HG02970 (cell line): ENCODE data around the gene TAS2R40.

Experiments used
- ATAC-seq: cut with Tn5 transposase; IDR thresholded peaks from one replicate; pipeline ENCODE4 v1.9.1; 2021; ENCODE audit warnings: mild to moderate bottlenecking, moderate library complexity, moderate number of reproducible peaks; ENCODE audit not compliant: unreplicated experiment, low FRiP score

Gene TAS2R40

GRCh38 chr7:143222782-143223181, 945 bp downstream of the TAS2R40 start:
- ATAC-seq, result no peak

- ATAC-seq, result no peak
These were observed 1.9 kb downstream of the TAS2R40 start for GRCh38 chr7:143223784-143224183.

GRCh38 chr7:143225047-143225446, 3.2 kb downstream of the TAS2R40 start:
- no peak for ATAC-seq

GRCh38 chr7:143227806-143228205, 6.0 kb downstream of the TAS2R40 start:
- ATAC-seq, result no peak

- no peak for ATAC-seq
These were observed 7.4 kb downstream of the TAS2R40 start for GRCh38 chr7:143229054-143229790.

GRCh38 chr7:143230602-143231457, 9.0 kb downstream of the TAS2R40 start:
- no peak for ATAC-seq

- no peak for ATAC-seq
These were observed 12.1 kb downstream of the TAS2R40 start for GRCh38 chr7:143233816-143234532.

DNA sequence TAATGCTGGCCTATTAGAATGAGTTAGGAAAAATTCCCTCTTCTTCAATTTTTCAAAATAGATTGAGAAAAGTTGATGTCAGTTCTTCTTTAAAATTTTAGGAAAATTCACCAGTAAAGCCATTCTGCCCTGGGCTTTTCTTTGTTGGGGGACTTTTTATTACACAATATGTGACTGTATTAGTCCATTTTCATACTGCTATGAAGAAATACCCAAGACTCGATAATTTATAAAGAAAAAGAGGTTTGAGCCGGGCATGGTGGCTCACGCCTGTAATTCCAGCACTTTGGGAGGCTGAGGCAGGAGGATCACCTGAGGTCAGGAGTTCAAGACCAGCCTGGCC, 12.7 kb downstream of the TAS2R40 start:
- no peak for ATAC-seq

- ATAC-seq, result no peak
These were observed 13.7 kb downstream of the TAS2R40 start for GRCh38 chr7:143235561-143235960.

GRCh38 chr7:143236408-143236990, 14.7 kb downstream of the TAS2R40 start:
- ATAC-seq, result no peak

DNA sequence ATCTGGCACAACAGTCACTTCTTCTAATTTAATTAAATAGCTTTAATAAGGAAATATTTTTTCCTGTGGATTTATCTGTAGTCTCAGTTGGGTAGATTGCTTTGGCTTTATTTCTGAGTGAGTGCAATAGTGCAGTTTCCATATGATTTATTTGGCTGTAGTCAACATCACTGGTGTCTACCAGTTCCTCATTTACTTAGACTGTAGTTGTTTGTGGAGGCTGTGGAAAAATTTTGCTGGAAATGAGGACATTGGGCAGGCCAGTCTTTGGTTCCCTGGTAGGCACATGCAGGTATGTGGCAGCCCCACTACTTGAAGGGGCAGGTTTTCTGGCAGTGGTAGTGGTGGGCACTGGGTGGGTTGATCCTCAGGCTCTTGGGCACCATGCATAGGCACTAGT, 15.5 kb downstream of the TAS2R40 start:
- ATAC-seq, result no peak

- no peak for ATAC-seq
These were observed 16.6 kb downstream of the TAS2R40 start for GRCh38 chr7:143238289-143238980.

DNA sequence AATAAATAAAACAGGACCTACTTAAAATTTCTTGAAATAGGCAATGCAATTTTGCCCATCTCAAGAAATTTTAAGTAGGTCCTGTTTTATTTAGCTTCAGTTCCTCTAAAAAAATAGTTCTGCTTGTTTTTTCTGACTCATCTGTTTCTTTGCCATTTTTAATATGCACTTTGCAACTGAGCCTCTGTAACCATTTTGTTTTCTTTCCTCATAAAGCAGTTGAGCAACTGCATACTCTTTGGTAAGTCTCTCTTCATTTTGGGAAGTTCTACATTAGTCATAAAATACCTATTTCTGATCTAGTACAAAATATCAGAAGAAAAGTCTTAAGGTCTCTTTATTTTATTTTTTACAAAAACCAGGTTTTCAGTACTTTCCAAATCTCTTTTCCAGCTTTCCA, 18.0 kb downstream of the TAS2R40 start:
- no peak for ATAC-seq

GRCh38 chr7:143240291-143241168, 18.7 kb downstream of the TAS2R40 start:
- ATAC-seq, result peak; percentile 79

- ATAC-seq, result no peak
These were observed 20.5 kb downstream of the TAS2R40 start for GRCh38 chr7:143242306-143242705.

DNA sequence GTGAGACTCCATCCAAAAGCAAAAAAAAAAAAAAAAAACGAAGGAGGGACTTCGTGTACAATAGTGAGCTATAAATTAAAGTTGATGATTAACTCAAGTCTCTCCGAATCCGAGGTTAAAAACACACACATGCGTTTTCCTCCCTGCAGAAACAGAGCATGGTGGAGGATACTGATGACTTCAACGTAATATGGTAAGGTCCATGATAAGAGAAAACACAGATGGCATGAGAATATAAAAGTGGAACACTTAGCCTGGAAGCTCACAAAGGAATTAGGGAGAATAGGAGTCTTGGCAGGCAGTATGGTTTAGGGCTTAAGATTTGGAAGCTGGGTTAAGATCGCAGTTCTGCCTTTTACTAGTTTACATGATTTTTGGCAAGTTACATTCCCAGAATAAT, 21.3 kb downstream of the TAS2R40 start:
- no peak for ATAC-seq

- ATAC-seq, result no peak
These were observed 21.8 kb downstream of the TAS2R40 start for GRCh38 chr7:143243614-143244013.

DNA sequence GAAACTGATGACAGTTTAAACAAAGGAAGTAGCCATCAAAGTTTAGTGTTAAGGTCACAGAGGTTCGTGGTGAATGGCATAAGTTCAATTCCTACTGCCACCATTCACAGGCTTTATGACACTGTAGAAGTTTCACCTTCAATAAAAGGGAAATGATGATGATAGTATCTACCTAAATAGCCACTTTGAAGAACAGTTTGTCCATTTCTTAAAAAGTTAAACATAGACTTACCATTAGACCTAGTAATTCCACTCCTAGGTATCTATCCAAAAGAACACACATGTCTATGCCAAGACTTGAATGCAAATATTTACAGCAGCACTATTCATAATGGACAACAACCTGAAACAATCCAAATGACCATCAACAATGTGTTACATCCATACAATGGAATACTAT, 22.5 kb downstream of the TAS2R40 start:
- ATAC-seq, result no peak

DNA sequence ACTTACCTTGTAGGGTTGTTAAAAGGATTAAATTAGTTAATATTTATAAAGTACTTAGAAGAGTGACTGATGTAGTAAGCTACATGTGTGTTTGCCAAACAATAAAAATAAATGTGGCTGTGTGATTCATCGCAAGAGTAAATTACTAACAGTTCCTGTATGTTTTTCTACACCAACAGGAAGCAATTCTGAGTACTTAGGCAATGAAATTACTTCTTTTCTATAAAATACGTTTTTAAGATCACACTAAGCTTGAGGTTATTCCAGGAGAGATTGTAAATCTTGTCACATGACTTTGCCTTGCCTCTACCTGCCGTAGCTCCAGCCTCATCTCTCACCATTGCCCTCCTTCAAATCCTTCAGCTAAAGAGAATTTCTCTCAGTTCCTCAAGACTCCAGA, 23.3 kb downstream of the TAS2R40 start:
- ATAC-seq, result no peak
